IPS DF 19.7 (cell line): Measurements from ENCODE around the gene UNC13A.
"Not testable (repeated sequence)": the region's sequence is repeated elsewhere in the genome, so short reads cannot be mapped to it uniquely, and the experiment has no call there.

Experiments used
- DNase-seq: peaks from one replicate; pipeline ENCODE4 v3.0.0-alpha.2; 2013; ENCODE audit warnings: low read depth, low spot score

UNC13A gene

DNA sequence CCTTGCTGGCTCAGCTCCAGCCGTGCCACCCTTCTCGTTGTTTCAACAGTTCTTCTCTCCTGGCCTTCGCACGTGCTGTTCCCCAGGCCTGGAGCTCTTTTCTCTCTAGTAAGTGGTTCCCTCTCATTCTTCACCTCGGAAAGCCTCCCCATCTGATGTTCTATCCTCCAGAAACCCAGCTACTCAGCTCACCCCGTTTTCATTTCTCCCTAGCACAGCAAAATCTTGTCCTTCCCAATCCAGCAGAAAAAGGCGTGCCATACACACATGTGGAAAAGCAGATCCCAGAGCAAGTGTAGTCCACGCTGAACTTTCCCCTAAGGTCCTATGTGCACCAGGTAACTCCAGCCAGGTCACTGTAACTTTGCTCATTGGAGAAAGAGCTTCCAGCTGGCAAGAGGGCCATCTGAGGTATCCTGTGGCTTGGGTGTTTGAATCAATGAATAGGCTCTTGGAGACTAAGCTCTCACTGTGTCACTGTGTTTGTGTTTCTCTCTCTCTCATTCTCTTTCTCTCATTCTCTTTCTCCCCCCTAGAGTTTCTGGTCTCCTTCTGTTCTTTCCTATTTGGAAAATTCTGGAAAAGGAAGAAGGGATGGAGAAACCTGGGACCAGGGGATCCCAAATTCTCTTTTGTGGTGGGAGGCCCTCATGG, 83.7 kb downstream of the UNC13A start:
- no peak for DNase-seq

DNA sequence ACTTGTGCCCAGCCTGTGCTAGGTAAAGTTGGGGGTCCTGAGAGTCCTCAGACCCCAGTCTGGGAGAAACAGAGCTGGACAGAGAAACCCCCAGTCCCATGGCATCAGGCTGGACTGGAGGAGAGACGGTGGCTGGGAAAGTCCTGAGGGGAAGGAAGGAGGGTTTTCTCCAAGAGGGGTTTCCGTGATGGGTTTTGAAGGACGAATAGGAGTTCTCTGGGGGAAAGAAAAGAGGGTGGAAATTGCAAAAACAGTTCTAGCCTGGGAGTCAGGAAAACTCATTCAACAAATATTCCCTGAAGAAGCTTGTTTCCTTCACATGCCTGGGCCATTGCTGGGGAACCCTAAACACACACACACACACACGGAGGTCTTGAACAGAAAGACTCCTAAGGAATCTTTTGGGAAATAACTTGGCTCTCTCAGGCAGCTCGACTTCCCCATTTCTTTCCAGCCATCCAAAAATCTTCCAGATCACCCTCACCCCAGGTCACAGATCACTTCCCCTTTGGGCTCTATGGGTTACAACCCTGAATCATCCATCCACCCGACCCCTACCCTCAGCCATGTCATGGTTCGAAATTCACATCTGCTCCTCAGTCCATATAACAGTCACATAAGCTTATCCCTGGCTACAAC, 85.2 kb downstream of the UNC13A start:
- DNase-seq, result no peak

GRCh38 chr19:17602217-17602616, 85.9 kb downstream of the UNC13A start:
- DNase-seq, result no peak

DNA sequence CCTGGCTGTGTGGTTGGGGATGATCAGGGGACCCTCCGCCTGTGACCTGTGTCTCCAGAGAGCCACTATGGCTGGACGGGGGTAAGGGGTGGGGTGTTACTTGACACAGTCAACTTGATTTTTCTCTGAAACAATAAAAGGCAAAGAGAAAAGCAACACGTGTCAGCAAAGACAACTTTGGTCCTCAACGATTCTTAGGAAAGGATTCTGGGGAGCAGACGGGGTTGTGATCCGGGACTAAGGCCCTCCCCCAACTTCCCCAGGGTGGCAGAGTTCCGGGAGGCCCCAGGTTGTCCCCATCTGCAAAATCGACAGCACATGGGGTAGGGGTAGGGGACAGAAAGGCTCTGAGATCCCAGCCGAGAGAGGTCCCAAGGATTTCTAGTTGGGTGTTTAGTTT, 86.5 kb downstream of the UNC13A start:
- DNase-seq, result no peak

DNA sequence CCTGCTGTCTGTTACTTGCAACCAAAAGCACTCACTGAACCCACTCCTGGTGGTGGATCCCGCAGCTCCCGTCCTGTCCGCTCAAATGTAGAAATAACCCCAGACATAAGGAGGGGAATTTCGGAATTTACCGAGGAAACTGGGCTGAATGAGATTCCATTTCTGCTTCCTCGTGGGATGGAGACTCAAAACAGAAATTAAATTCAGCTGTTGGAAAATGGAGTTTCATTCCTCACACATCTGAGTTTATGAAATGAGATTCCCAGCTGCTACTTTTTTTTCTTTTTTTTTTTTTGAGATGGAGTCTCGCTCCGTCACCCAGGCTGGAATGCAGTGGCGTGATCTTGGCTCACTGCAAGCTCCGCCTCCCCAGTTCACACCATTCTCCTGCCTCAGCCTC, 88.4 kb downstream of the UNC13A start:
- no peak for DNase-seq

GRCh38 chr19:17598953-17599352, 89.2 kb downstream of the UNC13A start:
- DNase-seq, result no peak

DNA sequence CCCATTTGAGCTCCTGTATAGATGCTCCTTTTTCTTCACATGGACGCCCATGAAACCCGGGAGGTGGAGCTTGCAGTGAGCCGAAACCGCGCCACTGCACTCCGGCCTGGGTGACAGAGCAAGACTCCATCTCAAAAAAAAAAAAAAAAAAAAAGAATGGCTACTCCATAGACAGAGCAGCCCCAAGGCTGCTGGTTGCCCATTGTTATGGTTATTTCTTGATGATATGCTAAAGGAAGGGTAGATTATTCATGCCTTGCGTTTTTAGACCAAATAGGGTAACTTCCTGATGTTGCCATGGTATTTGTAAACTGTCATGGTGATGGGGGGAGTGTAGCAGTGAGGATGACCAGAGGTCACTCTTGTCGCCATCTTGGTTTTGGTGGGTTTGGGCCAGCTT, 90.1 kb downstream of the UNC13A start:
- not testable (repeated sequence) for DNase-seq

DNA sequence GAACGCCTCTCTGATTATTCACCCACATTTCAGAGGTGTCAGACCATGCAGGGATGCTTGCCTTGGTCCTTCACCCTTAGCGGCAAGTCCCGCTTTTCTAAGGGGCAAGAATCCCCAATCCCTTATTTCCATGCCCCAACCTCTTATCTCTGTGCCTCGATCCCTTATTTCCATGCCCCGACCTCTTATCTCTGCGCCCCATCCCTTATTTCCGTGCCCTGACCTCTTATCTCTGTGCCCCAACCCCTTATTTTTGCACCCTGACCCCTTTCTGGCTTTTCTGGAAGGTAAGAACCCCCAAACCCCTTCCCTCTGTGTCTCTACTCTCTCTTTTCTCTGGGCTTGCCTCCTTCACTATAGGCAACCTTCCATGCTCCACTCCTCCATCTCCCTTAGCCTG, 93.9 kb downstream of the UNC13A start:
- not testable (repeated sequence) for DNase-seq

- DNase-seq, result no peak
These were observed 97.3 kb downstream of the UNC13A start for GRCh38 chr19:17590866-17591265.

GRCh38 chr19:17585395-17585794, 102.8 kb downstream of the UNC13A start:
- not testable (repeated sequence) for DNase-seq

DNA sequence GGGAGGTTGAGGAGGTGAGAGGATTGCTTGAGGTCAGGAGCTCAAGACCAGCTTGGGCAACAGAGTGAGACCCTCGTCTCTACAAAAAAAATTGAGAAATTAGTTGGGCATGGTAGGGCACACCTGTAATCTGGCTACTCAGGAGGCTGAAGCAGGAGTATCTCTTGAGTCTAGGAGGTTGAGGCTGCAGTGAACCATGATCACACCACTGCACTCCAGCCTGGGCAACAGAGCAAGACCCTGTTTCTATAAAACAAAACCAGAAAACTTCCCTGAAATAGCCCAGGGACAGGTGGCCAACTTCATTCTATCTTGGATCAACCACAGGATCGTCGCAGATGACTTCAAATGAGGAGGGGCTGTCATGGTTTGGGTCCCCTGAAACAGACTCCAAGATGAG, 104.0 kb downstream of the UNC13A start:
- no peak for DNase-seq

- DNase-seq, result no peak
These were observed 105.5 kb downstream of the UNC13A start for GRCh38 chr19:17582613-17583012.

DNA sequence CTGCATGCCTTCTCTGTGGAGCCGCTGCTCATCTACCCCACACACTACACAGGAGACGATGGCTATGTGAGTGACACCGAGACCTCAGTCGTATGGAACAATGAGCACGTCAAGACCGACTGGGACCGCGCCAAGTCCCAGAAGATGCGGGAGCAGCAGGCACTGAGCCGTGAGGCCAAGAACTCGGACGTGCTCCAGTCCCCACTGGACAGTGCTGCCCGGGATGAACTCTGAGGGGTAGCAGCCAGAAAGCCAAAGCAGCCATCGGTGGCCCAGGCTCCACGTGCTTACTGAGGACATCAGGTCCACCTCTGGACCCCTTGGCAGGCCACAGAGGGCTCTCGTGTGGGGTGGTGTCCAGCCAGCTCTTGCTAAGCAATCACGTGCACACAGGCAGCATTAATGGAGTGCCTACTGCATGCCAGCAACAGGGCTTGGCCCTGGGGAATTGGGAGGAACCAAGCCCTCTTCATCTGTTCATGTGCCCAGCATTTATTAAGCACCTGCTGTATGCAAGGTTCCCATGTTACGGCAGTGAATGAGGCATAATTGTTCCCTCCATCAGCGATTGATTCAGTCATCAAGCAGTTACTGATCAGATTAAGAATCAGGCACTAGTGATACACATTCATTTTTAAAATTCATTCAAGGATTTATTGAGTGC, 106.8 kb downstream of the UNC13A start:
- DNase-seq, result no peak

DNA sequence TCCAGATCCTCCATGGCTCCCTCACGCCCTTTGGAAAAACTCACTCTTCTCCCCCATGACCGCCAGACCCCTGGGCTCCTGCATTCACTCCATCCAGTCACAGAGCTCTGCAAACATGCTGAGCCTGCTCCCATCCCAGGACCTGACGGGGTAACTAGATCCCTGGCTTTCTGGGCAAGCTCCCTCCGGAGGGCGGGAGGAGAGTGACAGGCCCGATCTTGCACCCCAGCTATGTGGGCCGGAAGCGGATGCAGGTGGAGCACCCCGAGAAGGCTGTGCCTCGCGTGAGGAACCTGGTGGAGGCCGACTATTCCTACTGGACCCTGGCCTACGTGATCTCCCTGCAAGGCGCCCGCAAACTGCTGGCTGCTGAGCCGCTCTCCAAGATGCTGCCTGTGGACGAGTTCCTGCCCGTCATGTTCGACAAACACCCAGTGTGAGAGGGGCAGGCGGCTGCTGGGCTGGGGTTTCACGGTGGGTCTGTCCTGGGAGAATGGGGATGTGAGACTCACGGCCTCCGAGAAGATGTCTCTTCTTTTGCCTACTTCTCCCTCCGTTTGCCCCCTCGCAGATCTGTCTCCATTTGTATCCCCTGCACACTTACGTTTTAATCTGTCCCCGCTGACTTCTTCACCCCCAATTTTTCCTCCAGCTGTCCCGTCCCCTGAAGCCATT, 107.5 kb downstream of the UNC13A start:
- no peak for DNase-seq

DNA sequence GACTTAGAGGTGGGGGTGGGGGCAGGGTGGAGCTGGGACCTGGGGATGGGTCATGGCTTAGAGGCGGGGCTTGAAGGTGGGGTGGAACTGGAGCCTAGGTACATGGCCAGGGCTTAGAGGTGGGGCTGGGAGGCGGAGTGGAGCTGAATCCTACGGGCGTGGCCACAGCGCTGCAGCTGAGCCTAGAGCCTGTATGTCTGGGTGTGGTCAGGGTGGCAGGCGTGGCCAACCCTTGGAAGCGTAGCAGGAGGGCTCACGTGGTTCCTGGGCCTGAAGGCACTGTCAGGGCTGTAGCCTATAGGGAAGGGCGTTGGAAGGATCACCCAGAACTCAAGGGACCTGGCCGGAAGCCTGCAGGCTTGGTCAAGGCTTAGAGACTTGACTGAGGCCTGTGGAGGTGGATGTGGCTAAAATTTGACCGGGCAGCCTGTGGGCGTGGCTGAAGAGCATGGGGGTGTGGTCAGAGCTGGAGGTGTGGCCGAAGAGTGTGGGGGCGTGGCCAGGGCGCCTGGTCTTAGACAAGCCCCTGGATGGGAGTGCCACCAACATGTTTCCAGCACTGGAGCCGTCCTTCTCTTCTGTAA, 108.4 kb downstream of the UNC13A start:
- peak; percentile 86 for DNase-seq

GRCh38 chr19:17577457-17578097, 110.6 kb downstream of the UNC13A start:
- no peak for DNase-seq

GRCh38 chr19:17576758-17577456, 111.2 kb downstream of the UNC13A start:
- DNase-seq, result no peak

DNA sequence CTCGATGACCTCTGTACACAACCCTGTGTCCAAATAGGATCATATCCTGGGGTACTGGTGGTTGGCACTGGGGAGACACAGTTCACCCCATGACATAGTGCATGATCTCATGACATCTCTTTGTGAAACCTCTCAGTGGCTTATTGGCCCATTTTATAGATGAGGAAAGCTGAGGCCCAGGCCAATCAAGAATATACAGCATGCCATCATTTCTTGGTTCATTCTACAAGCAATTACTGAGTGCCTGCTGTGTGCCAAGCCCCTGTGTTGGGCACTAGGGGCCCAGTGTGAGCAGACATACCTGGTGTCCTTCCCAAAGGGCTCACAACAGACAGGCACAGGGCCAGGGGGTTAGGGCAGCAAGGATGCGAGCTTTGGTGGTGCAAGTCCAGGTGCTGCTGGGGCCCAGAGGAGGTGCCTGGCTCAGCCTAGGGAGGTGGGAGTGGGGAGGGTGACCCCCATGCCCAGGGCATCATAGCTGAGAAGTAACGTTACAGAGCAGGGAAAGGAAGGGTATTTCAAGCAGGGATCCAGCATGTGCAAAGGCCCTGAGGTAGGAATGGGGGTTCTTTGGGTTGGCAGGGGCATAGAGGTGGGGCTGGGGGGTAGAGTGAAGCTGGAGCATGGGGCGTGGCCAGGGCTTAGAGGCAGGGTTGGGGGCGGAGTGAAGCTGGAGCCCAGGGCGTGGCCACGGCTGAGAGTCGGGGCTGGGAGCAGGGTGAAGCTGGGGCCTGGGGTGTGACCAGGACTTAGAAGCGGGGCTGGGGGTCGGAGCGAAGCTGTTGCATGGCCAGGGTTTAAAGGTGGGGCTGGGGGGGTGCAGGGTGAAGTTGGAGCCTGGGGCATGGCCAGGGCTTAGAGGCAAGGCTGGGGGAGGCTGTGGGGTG, 112.0 kb downstream of the UNC13A start:
- DNase-seq, result no peak

- no peak for DNase-seq
These were observed 115.5 kb downstream of the UNC13A start for GRCh38 chr19:17572638-17573037.

DNA sequence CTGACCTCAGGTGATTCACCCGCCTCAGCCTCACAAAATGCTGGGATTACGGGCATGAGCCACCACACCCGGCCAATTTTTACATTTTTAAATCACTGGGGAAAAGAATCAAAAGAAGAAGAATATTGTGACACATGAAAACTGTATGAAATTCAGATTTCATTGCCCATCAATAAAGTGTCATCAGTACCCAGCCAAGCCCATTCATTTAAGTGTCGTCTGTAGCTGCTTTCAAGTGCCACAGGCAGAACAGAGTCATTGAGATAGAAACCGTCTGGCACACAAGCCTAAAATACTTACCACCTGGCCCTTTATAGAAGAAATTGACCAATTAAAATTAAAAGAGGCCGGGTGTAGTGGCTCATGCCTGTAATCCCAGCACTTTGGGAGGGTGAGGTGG, 117.4 kb downstream of the UNC13A start:
- DNase-seq, result no peak
